ENCODE data around the gene FBXO28. TPM values are rescaled to one million over a fixed set of nuclear protein-coding genes. Genes with fewer than 3 reads are reported as not detected.

Gene FBXO28
- total and polyA plus RNA-seq, 2 experiments from 2014 or later, result 17.1 to 26.6 TPM

GRCh38 chr1:224090116-224090515, 23.8 kb upstream of the FBXO28 start:
- WGBS (ENCODE audit: low lambda C conversion rate, missing lambda C conversion rate), result 93% methylated on average over 5 of the region's 5 CpGs
- no peak overlapping the region for H2AFZ ChIP-seq
- no peaks in the 10 kb centered on the region for H3K9me3 ChIP-seq (ENCODE audit: low read depth)

DNA sequence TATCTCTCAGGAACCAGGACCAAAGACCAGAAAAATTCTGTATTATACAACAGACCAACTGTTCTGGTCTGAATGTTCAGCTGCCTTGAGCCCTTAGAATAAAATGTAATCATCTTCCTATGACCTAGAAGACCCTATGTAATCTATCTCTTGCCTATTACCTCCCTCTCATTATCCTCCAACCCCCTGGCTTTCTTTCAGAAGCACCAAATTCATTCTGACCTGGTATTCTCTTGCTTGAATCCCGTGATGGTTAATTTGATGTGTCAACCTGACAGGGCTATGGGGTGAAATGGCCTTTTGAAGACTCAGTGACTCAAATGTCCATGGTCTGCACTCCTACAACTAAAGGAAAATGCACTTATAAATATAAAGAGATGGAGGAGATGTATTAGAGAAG, 21.8 kb upstream of the FBXO28 start:
- Histone ChIP-seq H3K4me2 (no peak overlapping the region), H3K4me1 (ENCODE audit: insufficient read depth) (no peaks in the 10 kb centered on the region), H3K36me3 (replicated peaks; ENCODE audit: insufficient read depth, low read depth) (no peaks in the 10 kb centered on the region), H3K9me3 (ENCODE audit: low read depth) (no peaks in the 10 kb centered on the region), H3K4me3 (no peak overlapping the region), H3K79me2 (no peaks in the 10 kb centered on the region), H3K9me2 (replicated peaks; ENCODE audit: insufficient read depth) (no peaks in the 10 kb centered on the region), H3K27me3 (peaks cover 3% of the 10 kb centered on the region), H3K27ac (no peak overlapping the region), H2AFZ (no peak overlapping the region), H4K20me1 (ENCODE audit: insufficient read depth, poor library complexity, severe bottlenecking) (no peaks in the 10 kb centered on the region)
- DNase-seq (ENCODE audit: low spot score), result no peak
- TF ChIP-seq EZH2 (IDR thresholded peaks at IDR 0.05; ENCODE audit: borderline replicate concordance) (no peak), EZH2phosphoT487 (IDR thresholded peaks at IDR 0.05; ENCODE audit: low read depth, severe bottlenecking, unreplicated experiment) (no peak), CTCF (IDR thresholded peaks at IDR 0.05; ENCODE audit: poor library complexity) (no peak)
- 88% methylated on average over 1 of the region's 1 CpG for WGBS (ENCODE audit: low lambda C conversion rate, missing lambda C conversion rate)

More at GRCh38 chr1:224090116-224090515, 23.8 kb upstream of the FBXO28 start:
- no peaks in the 10 kb centered on the region for H3K4me1 ChIP-seq (ENCODE audit: insufficient read depth)
- no peak overlapping the region for H3K4me3 ChIP-seq
- no peak overlapping the region for H3K27ac ChIP-seq
- no peaks in the 10 kb centered on the region for H3K27me3 ChIP-seq
- TF ChIP-seq EZH2phosphoT487 (IDR thresholded peaks at IDR 0.05; ENCODE audit: low read depth, severe bottlenecking, unreplicated experiment) (no peak), CTCF (IDR thresholded peaks at IDR 0.05; ENCODE audit: poor library complexity) (no peak), EZH2 (IDR thresholded peaks at IDR 0.05; ENCODE audit: borderline replicate concordance) (no peak)
- no peak overlapping the region for H3K4me2 ChIP-seq
- H3K9me2 ChIP-seq (replicated peaks; ENCODE audit: insufficient read depth), result no peaks in the 10 kb centered on the region
- H3K79me2 ChIP-seq, result no peaks in the 10 kb centered on the region
- H4K20me1 ChIP-seq (ENCODE audit: insufficient read depth, poor library complexity, severe bottlenecking), result no peaks in the 10 kb centered on the region
- DNase-seq (ENCODE audit: low spot score), result no peak
- H3K36me3 ChIP-seq (replicated peaks; ENCODE audit: insufficient read depth, low read depth), result no peaks in the 10 kb centered on the region

GRCh38 chr1:224092601-224093000, 21.3 kb upstream of the FBXO28 start:
- no peaks in the 10 kb centered on the region for H3K9me3 ChIP-seq (ENCODE audit: low read depth)
- no peak overlapping the region for H2AFZ ChIP-seq
- no peaks in the 10 kb centered on the region for H3K79me2 ChIP-seq
- no peak overlapping the region for H3K27ac ChIP-seq
- no peak for DNase-seq (ENCODE audit: low spot score)
- no peak overlapping the region for H3K4me3 ChIP-seq
- H4K20me1 ChIP-seq (ENCODE audit: insufficient read depth, poor library complexity, severe bottlenecking), result no peaks in the 10 kb centered on the region
- 81% methylated on average over 2 of the region's 2 CpGs for WGBS (ENCODE audit: low lambda C conversion rate, missing lambda C conversion rate)
- no peaks in the 10 kb centered on the region for H3K9me2 ChIP-seq (replicated peaks; ENCODE audit: insufficient read depth)
- H3K4me1 ChIP-seq (ENCODE audit: insufficient read depth), result no peaks in the 10 kb centered on the region
- H3K36me3 ChIP-seq (replicated peaks; ENCODE audit: insufficient read depth, low read depth), result no peaks in the 10 kb centered on the region
- no peak for TF ChIP-seq EZH2 (IDR thresholded peaks at IDR 0.05; ENCODE audit: borderline replicate concordance)
- TF ChIP-seq CTCF (IDR thresholded peaks at IDR 0.05; ENCODE audit: poor library complexity), result no peak
- no peak for TF ChIP-seq EZH2phosphoT487 (IDR thresholded peaks at IDR 0.05; ENCODE audit: low read depth, severe bottlenecking, unreplicated experiment)
- peaks cover 3% of the 10 kb centered on the region for H3K27me3 ChIP-seq
- H3K4me2 ChIP-seq, result no peak overlapping the region

DNA sequence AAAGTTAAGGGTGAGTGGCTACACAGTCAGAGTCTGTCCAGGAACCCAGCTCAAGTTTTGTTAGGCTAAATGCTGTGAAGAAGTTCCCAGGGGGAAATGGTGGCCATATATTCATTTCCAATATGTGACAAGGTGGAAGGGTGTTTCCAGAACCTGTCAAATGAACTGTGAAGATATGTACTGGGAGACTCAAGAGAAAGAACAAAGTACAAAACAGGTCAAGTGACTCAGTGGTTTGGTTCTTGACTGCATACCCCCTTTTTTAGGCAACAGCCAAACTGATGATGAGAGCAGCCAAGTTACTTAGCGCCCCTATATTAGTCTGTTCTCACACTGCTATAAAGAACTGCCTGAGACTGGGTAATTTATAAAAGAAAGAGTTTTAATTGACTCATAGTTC, 18.6 kb upstream of the FBXO28 start:
- peaks cover 3% of the 10 kb centered on the region for H3K27me3 ChIP-seq
- no peaks in the 10 kb centered on the region for H3K36me3 ChIP-seq (replicated peaks; ENCODE audit: insufficient read depth, low read depth)
- no peak overlapping the region for H2AFZ ChIP-seq
- H3K4me1 ChIP-seq (ENCODE audit: insufficient read depth), result no peaks in the 10 kb centered on the region
- no peak overlapping the region for H3K27ac ChIP-seq
- no peaks in the 10 kb centered on the region for H4K20me1 ChIP-seq (ENCODE audit: insufficient read depth, poor library complexity, severe bottlenecking)
- 77% methylated on average over 1 of the region's 1 CpG for WGBS (ENCODE audit: low lambda C conversion rate, missing lambda C conversion rate)
- no peaks in the 10 kb centered on the region for H3K9me3 ChIP-seq (ENCODE audit: low read depth)
- TF ChIP-seq EZH2phosphoT487 (IDR thresholded peaks at IDR 0.05; ENCODE audit: low read depth, severe bottlenecking, unreplicated experiment) (no peak), EZH2 (IDR thresholded peaks at IDR 0.05; ENCODE audit: borderline replicate concordance) (no peak), CTCF (IDR thresholded peaks at IDR 0.05; ENCODE audit: poor library complexity) (no peak)
- no peak overlapping the region for H3K4me3 ChIP-seq
- no peak overlapping the region for H3K4me2 ChIP-seq
- no peak for DNase-seq (ENCODE audit: low spot score)
- H3K9me2 ChIP-seq (replicated peaks; ENCODE audit: insufficient read depth), result no peaks in the 10 kb centered on the region
- H3K79me2 ChIP-seq, result no peaks in the 10 kb centered on the region

Data from hepatocyte (in vitro differentiated cells).